Fibroblast of lung (primary cell): ENCODE data around the gene TRMT44. TPM values are rescaled to one million over a fixed set of nuclear protein-coding genes. Genes with fewer than 3 reads are reported as not detected.

ENCODE experiments used
- DNase-seq, 2 donors: peaks; one replicate each; pipeline versions ENCODE4 v3.0.0 to v3.0.0-alpha.2; 2010; ENCODE audit warnings: low read depth in 2 of 2
- H2AFZ ChIP-seq: 2 replicates; pipeline ENCODE4 v1.5.1; 2012; ENCODE audit warnings: low read length, control low read depth, inconsistent platforms
- H3K27ac ChIP-seq: 2 replicates; pipeline ENCODE4 v1.5.1; 2011; ENCODE audit warnings: low read length, control low read depth; ENCODE audit not compliant: insufficient read depth
- H3K27me3 ChIP-seq: 2 replicates; pipeline ENCODE4 v1.5.1; 2011; ENCODE audit warnings: mild to moderate bottlenecking, low read length; ENCODE audit not compliant: control insufficient read depth, insufficient read depth
- H3K36me3 ChIP-seq: 2 replicates; pipeline ENCODE4 v1.5.1; 2011; ENCODE audit warnings: low read length; ENCODE audit not compliant: control insufficient read depth, insufficient read depth
- H3K4me1 ChIP-seq: 2 replicates; pipeline ENCODE4 v1.5.1; 2011; ENCODE audit warnings: low read length; ENCODE audit not compliant: control insufficient read depth, insufficient read depth; ENCODE audit errors: extremely low read depth
- H3K4me2 ChIP-seq: 2 replicates; pipeline ENCODE4 v1.5.1; 2011; ENCODE audit warnings: low read length, control low read depth; ENCODE audit not compliant: insufficient read depth; ENCODE audit errors: extremely low read depth
- H3K4me3 ChIP-seq, 4 experiments: fragments of 200-600 bp in 1 of 4; sonication (generic) in 1 of 4; replicated peaks in 1 of 4; 2 replicates each; pipeline ENCODE4 v1.5.1; 2011 to 2016; ENCODE audit warnings: low read length in 4 of 4, low read depth in 3 of 4, mild to moderate bottlenecking in 3 of 4, control low read depth in 2 of 4, inconsistent platforms in 1 of 4, mixed read lengths in 1 of 4; ENCODE audit not compliant: insufficient read depth in 1 of 4; ENCODE audit errors: control extremely low read depth in 1 of 4
- H3K79me2 ChIP-seq: 2 replicates; pipeline ENCODE4 v1.5.1; 2012; ENCODE audit warnings: mild to moderate bottlenecking, low read length, inconsistent platforms; ENCODE audit not compliant: control insufficient read depth, insufficient read depth
- H3K9ac ChIP-seq: 2 replicates; pipeline ENCODE4 v1.5.1; 2011; ENCODE audit warnings: mild to moderate bottlenecking, low read length, control low read depth; ENCODE audit not compliant: insufficient read depth
- H3K9me3 ChIP-seq: 2 replicates; pipeline ENCODE4 v1.5.1; 2012; ENCODE audit warnings: low read depth, low read length; ENCODE audit not compliant: control insufficient read depth, insufficient read depth
- H4K20me1 ChIP-seq: 2 replicates; pipeline ENCODE4 v1.5.1; 2011; ENCODE audit warnings: low read length; ENCODE audit not compliant: control insufficient read depth, insufficient read depth; ENCODE audit errors: extremely low read depth
- CTCF ChIP-seq, 2 donors: IDR thresholded peaks in 1 of 2; conservative IDR thresholded peaks in 1 of 2; 1 replicate in 1 of 2; 2 replicates in 1 of 2; pipeline ENCODE4 v1.5.1; 2011 to 2012; ENCODE audit warnings: low read length in 2 of 2, control low read depth in 1 of 2, inconsistent platforms in 1 of 2, low read depth in 1 of 2, mild to moderate bottlenecking in 1 of 2
- EZH2 ChIP-seq: IDR thresholded peaks from 2 replicates; pipeline ENCODE4 v1.5.1; 2012; ENCODE audit warnings: low read length, control low read depth, mild to moderate bottlenecking; ENCODE audit errors: missing control alignments
- polyA plus RNA-seq, 2 donors: library from polyadenylated mRNA; depleted of rRNA in 1 of 2; stranded (reverse) in 1 of 2; unstranded in 1 of 2; fragments of >200 nt; gene quantifications; 2 replicates each; pipeline ENCODE4 v1.2.1, GENCODE V29; 2011 to 2012; ENCODE audit warnings: missing spikeins in 1 of 2
- total RNA-seq: library from RNA; depleted of rRNA; stranded (reverse); fragments of >200 nt; gene quantifications from 2 replicates; pipeline ENCODE4 v1.2.1, GENCODE V29; 2014

Gene TRMT44
- total and polyA plus RNA-seq, 2 donors (not counting 1 experiment from before 2014, with no cell fraction given) = 6.5 to 14.0 TPM

DNA sequence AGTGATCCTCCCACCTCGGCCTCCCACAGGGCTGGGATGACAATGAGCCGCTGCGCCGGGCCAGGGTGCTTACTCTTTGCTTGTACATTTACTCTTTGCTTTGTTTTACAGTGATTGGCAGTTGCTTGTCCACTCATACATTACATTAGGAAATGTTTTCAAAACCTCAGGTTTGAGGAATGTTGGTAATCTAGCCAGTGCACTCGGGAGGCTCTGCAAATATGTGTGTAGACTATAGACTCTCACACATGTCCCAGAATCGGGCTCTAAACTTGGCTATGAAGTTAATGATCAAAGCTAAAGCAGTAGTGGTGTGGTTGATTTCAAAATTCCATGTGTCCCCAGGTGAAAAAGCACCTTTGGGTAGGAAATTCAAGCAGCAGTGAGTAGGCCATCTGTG is 20.5 kb downstream of the TRMT44 start:
- no peak for DNase-seq
- no peaks in the 10 kb centered on the region for H4K20me1 ChIP-seq
- no peak overlapping the region for H2AFZ ChIP-seq
- no peaks in the 10 kb centered on the region for H3K4me1 ChIP-seq
- no peak overlapping the region for H3K27ac ChIP-seq
- TF ChIP-seq CTCF (conservative IDR thresholded peaks at IDR 0.05 in 1 of 2, IDR thresholded peaks at IDR 0.05 in 1 of 2; ENCODE audit: low read depth in 1 of 2, low read length in 2 of 2) (no peak), EZH2 (no peak)
- H3K9me3 ChIP-seq = no peaks in the 10 kb centered on the region
- no peaks in the 10 kb centered on the region for H3K79me2 ChIP-seq
- H3K4me2 ChIP-seq = no peak overlapping the region
- H3K9ac ChIP-seq = no peak overlapping the region
- H3K4me3 ChIP-seq = no peak overlapping the region
- no peaks in the 10 kb centered on the region for H3K27me3 ChIP-seq
- H3K36me3 ChIP-seq = peaks cover 8% of the 10 kb centered on the region

GRCh38 chr4:8461616-8462015 is 21.0 kb downstream of the TRMT44 start:
- Histone ChIP-seq H3K27ac (no peak overlapping the region), H3K4me3 (no peak overlapping the region), H3K9me3 (no peaks in the 10 kb centered on the region), H3K36me3 (peaks cover 8% of the 10 kb centered on the region), H3K4me1 (no peaks in the 10 kb centered on the region), H3K4me2 (no peak overlapping the region), H2AFZ (no peak overlapping the region), H3K9ac (no peak overlapping the region), H3K79me2 (no peaks in the 10 kb centered on the region), H3K27me3 (no peaks in the 10 kb centered on the region), H4K20me1 (no peaks in the 10 kb centered on the region)
- no peak for DNase-seq
- no peak for TF ChIP-seq EZH2
- TF ChIP-seq CTCF (conservative IDR thresholded peaks at IDR 0.05 in 1 of 2, IDR thresholded peaks at IDR 0.05 in 1 of 2; ENCODE audit: low read depth in 1 of 2, low read length in 2 of 2) = no peak

GRCh38 chr4:8463811-8464210 is 23.2 kb downstream of the TRMT44 start:
- TF ChIP-seq EZH2 (no peak), CTCF (conservative IDR thresholded peaks at IDR 0.05 in 1 of 2, IDR thresholded peaks at IDR 0.05 in 1 of 2; ENCODE audit: low read depth in 1 of 2, low read length in 2 of 2) (no peak)
- H2AFZ ChIP-seq = no peak overlapping the region
- H4K20me1 ChIP-seq = no peaks in the 10 kb centered on the region
- H3K9me3 ChIP-seq = no peaks in the 10 kb centered on the region
- peaks cover 7% of the 10 kb centered on the region for H3K36me3 ChIP-seq
- H3K4me2 ChIP-seq = no peak overlapping the region
- DNase-seq = no peak
- no peaks in the 10 kb centered on the region for H3K79me2 ChIP-seq
- no peaks in the 10 kb centered on the region for H3K27me3 ChIP-seq
- no peaks in the 10 kb centered on the region for H3K4me1 ChIP-seq
- H3K27ac ChIP-seq = no peak overlapping the region
- H3K9ac ChIP-seq = no peak overlapping the region
- no peak overlapping the region for H3K4me3 ChIP-seq
